NCI-H510A treated with DMSO at 0.1 percent for 48 hours (cell line): Measurements from ENCODE around the gene CPNE5.
"Not testable (repeated sequence)": the region's sequence is repeated elsewhere in the genome, so short reads cannot be mapped to it uniquely, and the experiment has no call there.

ENCODE experiments used
- DNase-seq: peaks from one replicate; lab custom pipeline; 2025; lab: John Stamatoyannopoulos, UW

The CPNE5 gene

GRCh38 chr6:36815962-36816735 is 23.1 kb downstream of the CPNE5 start:
- DNase-seq, result no peak

- DNase-seq, result no peak
These were observed 25.0 kb downstream of the CPNE5 start for GRCh38 chr6:36814249-36814648.

GRCh38 chr6:36813526-36813925 is 25.7 kb downstream of the CPNE5 start:
- DNase-seq, result no peak

GRCh38 chr6:36813047-36813446 is 26.2 kb downstream of the CPNE5 start:
- not testable (repeated sequence) for DNase-seq

- no peak for DNase-seq
These were observed 29.1 kb downstream of the CPNE5 start for GRCh38 chr6:36809941-36810803.

- no peak for DNase-seq
These were observed 30.1 kb downstream of the CPNE5 start for GRCh38 chr6:36809156-36809555.

- DNase-seq, result no peak
These were observed 30.6 kb downstream of the CPNE5 start for GRCh38 chr6:36808634-36809033.

GRCh38 chr6:36807750-36808149 is 31.5 kb downstream of the CPNE5 start:
- DNase-seq, result no peak

GRCh38 chr6:36807143-36807542 is 32.1 kb downstream of the CPNE5 start:
- DNase-seq, result no peak

- DNase-seq, result no peak
These were observed 33.3 kb downstream of the CPNE5 start for GRCh38 chr6:36805917-36806316.

- DNase-seq, result no peak
These were observed 34.0 kb downstream of the CPNE5 start for GRCh38 chr6:36805096-36805797.

- no peak for DNase-seq
These were observed 34.7 kb downstream of the CPNE5 start for GRCh38 chr6:36804563-36804962.

GRCh38 chr6:36803908-36804307 is 35.3 kb downstream of the CPNE5 start:
- DNase-seq, result no peak

- DNase-seq, result no peak
These were observed 35.8 kb downstream of the CPNE5 start for GRCh38 chr6:36803482-36803881.

GRCh38 chr6:36800223-36801076 is 38.8 kb downstream of the CPNE5 start:
- peak; percentile 20 for DNase-seq

GRCh38 chr6:36798852-36799251 is 40.4 kb downstream of the CPNE5 start:
- no peak for DNase-seq

GRCh38 chr6:36797653-36798052 is 41.6 kb downstream of the CPNE5 start:
- no peak for DNase-seq

- DNase-seq, result no peak
These were observed 42.2 kb downstream of the CPNE5 start for GRCh38 chr6:36797055-36797454.

- no peak for DNase-seq
These were observed 44.6 kb downstream of the CPNE5 start for GRCh38 chr6:36794713-36795065.

- DNase-seq, result no peak
These were observed 45.1 kb downstream of the CPNE5 start for GRCh38 chr6:36793913-36794712.
